ENCODE measurements around the gene HTR4. TPM values are rescaled to one million over a fixed set of nuclear protein-coding genes. Genes with fewer than 3 reads are reported as not detected.
"Not testable (repeated sequence)": the region's sequence is repeated elsewhere in the genome, so short reads cannot be mapped to it uniquely, and the experiment has no call there.

The HTR4 gene
- total RNA-seq, 1 donor from 2014 or later = not detected

- TF ChIP-seq CTCF (IDR thresholded peaks at IDR 0.05) = no peak
- H3K4me1 ChIP-seq = no peaks in the 10 kb centered on the region
- ATAC-seq (no peak), DNase-seq (no peak)
- peaks cover 5% of the 10 kb centered on the region for H3K9me3 ChIP-seq
- intact Hi-C loops (cut with DNase I) = no loop called here
- H3K4me3 ChIP-seq = no peak overlapping the region
- no peaks in the 10 kb centered on the region for H3K27me3 ChIP-seq (ENCODE audit: low read depth)
- no peak overlapping the region for H3K27ac ChIP-seq
- H3K36me3 ChIP-seq = no peaks in the 10 kb centered on the region
These were observed 119.1 kb downstream of the HTR4 start for GRCh38 chr5:148535190-148535589.

GRCh38 chr5:148532969-148533670 lies 121.2 kb downstream of the HTR4 start:
- no peaks in the 10 kb centered on the region for H3K36me3 ChIP-seq
- no peaks in the 10 kb centered on the region for H3K27me3 ChIP-seq (ENCODE audit: low read depth)
- no peak overlapping the region for H3K27ac ChIP-seq
- no peak for ATAC-seq
- no peak overlapping the region for H3K4me3 ChIP-seq
- H3K9me3 ChIP-seq = peaks cover 10% of the 10 kb centered on the region
- intact Hi-C loops (cut with DNase I) = no loop called here
- no peaks in the 10 kb centered on the region for H3K4me1 ChIP-seq
- no peak for TF ChIP-seq CTCF (IDR thresholded peaks at IDR 0.05)
- DNase-seq = no peak

GRCh38 chr5:148529450-148529849 lies 124.9 kb downstream of the HTR4 start:
- H3K9me3 ChIP-seq; intact Hi-C loops (cut with DNase I); ATAC-seq: not testable (repeated sequence)

GRCh38 chr5:148524721-148525120 lies 129.6 kb downstream of the HTR4 start:
- Histone ChIP-seq H3K36me3 (no peaks in the 10 kb centered on the region), H3K27ac (no peak overlapping the region), H3K4me3 (no peak overlapping the region), H3K9me3 (peaks cover 9% of the 10 kb centered on the region), H3K4me1 (no peaks in the 10 kb centered on the region), H3K27me3 (ENCODE audit: low read depth) (no peaks in the 10 kb centered on the region)
- intact Hi-C loops (cut with DNase I) = no loop called here
- DNase-seq (no peak), ATAC-seq (no peak)
- TF ChIP-seq CTCF (IDR thresholded peaks at IDR 0.05) = no peak

More at GRCh38 chr5:148529450-148529849, 124.9 kb downstream of the HTR4 start:
- not testable (repeated sequence) for H3K27me3 ChIP-seq (ENCODE audit: low read depth); DNase-seq; H3K4me1 ChIP-seq; H3K27ac ChIP-seq; H3K4me3 ChIP-seq; H3K36me3 ChIP-seq

GRCh38 chr5:148523139-148523538 lies 131.2 kb downstream of the HTR4 start:
- ATAC-seq (no peak), DNase-seq (no peak)
- H3K27ac ChIP-seq = no peak overlapping the region
- no peaks in the 10 kb centered on the region for H3K27me3 ChIP-seq (ENCODE audit: low read depth)
- TF ChIP-seq CTCF (IDR thresholded peaks at IDR 0.05) = no peak
- H3K36me3 ChIP-seq = no peaks in the 10 kb centered on the region
- no peak overlapping the region for H3K4me3 ChIP-seq
- no peaks in the 10 kb centered on the region for H3K4me1 ChIP-seq
- intact Hi-C loops (cut with DNase I) = no loop called here
- H3K9me3 ChIP-seq = no peaks in the 10 kb centered on the region

GRCh38 chr5:148515460-148515859 lies 138.9 kb downstream of the HTR4 start:
- DNase-seq (no peak), ATAC-seq (no peak)
- no peaks in the 10 kb centered on the region for H3K9me3 ChIP-seq
- no peaks in the 10 kb centered on the region for H3K27me3 ChIP-seq (ENCODE audit: low read depth)
- TF ChIP-seq CTCF (IDR thresholded peaks at IDR 0.05) = no peak
- H3K4me1 ChIP-seq = no peaks in the 10 kb centered on the region
- H3K36me3 ChIP-seq = no peaks in the 10 kb centered on the region
- intact Hi-C loops (cut with DNase I) = no loop called here
- no peak overlapping the region for H3K27ac ChIP-seq
- H3K4me3 ChIP-seq = no peak overlapping the region
